HepG2 (cell line): ENCODE measurements around the gene NSMF. TPM values are rescaled to one million over a fixed set of nuclear protein-coding genes. Genes with fewer than 3 reads are reported as not detected.

Source experiments
- ARNTL ChIP-seq: sonication (generic); formaldehyde crosslinking; IDR thresholded peaks from 2 replicates; pipeline ENCODE4 v1.4.0; 2020; ENCODE audit warnings: mild to moderate bottlenecking, missing genetic modification reagents
- ETV5 ChIP-seq: IDR thresholded peaks from 2 replicates; pipeline ENCODE4 v1.6.1; 2018; ENCODE audit warnings: missing biosample characterization, missing genetic modification reagents, inconsistent platforms, borderline replicate concordance
- NFATC3 ChIP-seq: sonication (generic); formaldehyde crosslinking; IDR thresholded peaks from 2 replicates; pipeline ENCODE4 v1.5.1; 2020; ENCODE audit warnings: mild to moderate bottlenecking, missing genetic modification reagents
- ZFP82 ChIP-seq: sonication (generic); formaldehyde crosslinking; IDR thresholded peaks from 2 replicates; pipeline ENCODE4 v1.5.1; 2020; ENCODE audit warnings: mild to moderate bottlenecking, missing genetic modification reagents, borderline replicate concordance
- ZNF205 ChIP-seq: IDR thresholded peaks from 2 replicates; pipeline ENCODE4 v1.6.1; 2018; ENCODE audit warnings: missing biosample characterization, missing genetic modification reagents
- ZNF33A ChIP-seq: sonication (generic); formaldehyde crosslinking; IDR thresholded peaks from 2 replicates; pipeline ENCODE4 v1.5.1; 2020; ENCODE audit warnings: missing genetic modification reagents, mild to moderate bottlenecking, moderate library complexity, borderline replicate concordance
- ZNF605 ChIP-seq: sonication (generic); formaldehyde crosslinking; IDR thresholded peaks from 2 replicates; pipeline ENCODE4 v1.8.0; 2022; ENCODE audit warnings: mild to moderate bottlenecking, missing genetic modification reagents
- polyA plus RNA-seq, 8 experiments: library from polyadenylated mRNA; depleted of rRNA in 3 of 8; stranded (reverse) in 7 of 8; unstranded in 1 of 8; fragments of >200 nt; fragmentation: Illumina TruSeq in 4 of 8; extraction: Trizol in 4 of 8; gene quantifications; 2 replicates each; pipeline versions ENCODE4 v1.2.1 to v1.2.3, GENCODE V29; 2011 to 2016; ENCODE audit warnings: low read depth in 4 of 8, missing spikeins in 1 of 8, mixed read lengths in 1 of 8; ENCODE audit not compliant: insufficient read depth in 1 of 8
- total RNA-seq, 5 experiments: library from RNA; depleted of rRNA; stranded (reverse); fragments of >200 nt; fragmentation: Illumina TruSeq; extraction: Trizol; gene quantifications; 2 replicates each; pipeline ENCODE4 v1.2.3, GENCODE V29; 2016; ENCODE audit warnings: low read depth in 1 of 5
- TF ChIP-seq, protein P1 (sequence below): sonication (generic); formaldehyde crosslinking; IDR thresholded peaks from 2 replicates; pipeline ENCODE4 v1.4.0; 2020; ENCODE audit warnings: low read depth, mild to moderate bottlenecking, missing genetic modification reagents
- TF ChIP-seq, protein P2 (sequence below): sonication (generic); formaldehyde crosslinking; IDR thresholded peaks from 2 replicates; pipeline ENCODE4 v1.5.0; 2020; ENCODE audit warnings: missing genetic modification reagents, mild to moderate bottlenecking, borderline replicate concordance
- TF ChIP-seq, protein P3 (sequence below): IDR thresholded peaks from 2 replicates; pipeline ENCODE4 v1.6.1; 2016; ENCODE audit warnings: mild to moderate bottlenecking

Gene NSMF
- total and polyA plus RNA-seq, 2 of the 13 experiments (the other 11 are each of a cell fraction or from before 2014, with no cell fraction given): 44.3 to 183 TPM

DNA sequence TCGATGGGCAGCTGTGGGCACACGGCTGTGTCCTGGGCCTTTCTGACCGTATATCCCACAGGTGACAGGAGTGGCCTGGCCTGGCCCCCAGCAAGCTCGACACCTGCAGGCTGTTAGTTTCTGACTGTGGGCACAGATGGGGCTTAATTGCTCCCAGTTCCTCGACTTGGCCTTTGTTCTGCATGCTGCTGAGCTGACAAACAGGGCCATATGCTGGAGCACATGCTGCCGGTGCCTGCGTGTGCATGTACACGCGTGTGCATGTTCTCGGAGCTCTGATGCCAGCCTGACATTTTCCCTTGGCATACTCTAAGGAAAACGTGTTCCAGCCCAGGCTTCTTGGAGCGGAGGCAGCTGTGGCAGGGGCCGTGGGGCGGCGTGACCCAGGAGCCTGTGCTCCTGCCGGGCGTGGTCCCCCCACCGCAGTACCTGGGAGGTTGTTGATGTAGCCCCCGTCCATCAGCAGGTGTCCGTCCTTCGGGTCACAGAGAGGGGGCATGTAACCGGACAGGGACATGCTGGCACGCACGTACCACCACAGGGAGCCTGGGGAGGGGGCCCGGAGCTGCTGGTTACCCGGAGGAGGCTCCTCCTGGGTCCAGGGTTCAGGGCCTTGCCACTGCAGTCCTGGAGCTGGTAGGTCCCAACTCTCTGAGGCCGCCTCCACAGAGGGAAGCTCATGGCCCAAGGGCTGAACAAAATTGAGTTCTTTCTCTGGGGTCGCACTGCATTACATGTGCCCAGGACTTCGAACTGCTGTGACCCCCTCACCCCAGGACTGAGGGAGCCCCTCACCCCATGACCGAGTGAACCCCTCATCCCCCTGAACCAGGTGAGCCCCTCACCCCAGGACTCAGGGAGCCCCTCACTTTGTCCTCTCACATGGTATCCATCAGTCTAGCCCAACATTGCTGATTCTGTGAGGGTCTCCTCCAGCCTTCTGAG lies 4.1 kb upstream of the NSMF start (continued):
- TF ChIP-seq, protein P1, sequence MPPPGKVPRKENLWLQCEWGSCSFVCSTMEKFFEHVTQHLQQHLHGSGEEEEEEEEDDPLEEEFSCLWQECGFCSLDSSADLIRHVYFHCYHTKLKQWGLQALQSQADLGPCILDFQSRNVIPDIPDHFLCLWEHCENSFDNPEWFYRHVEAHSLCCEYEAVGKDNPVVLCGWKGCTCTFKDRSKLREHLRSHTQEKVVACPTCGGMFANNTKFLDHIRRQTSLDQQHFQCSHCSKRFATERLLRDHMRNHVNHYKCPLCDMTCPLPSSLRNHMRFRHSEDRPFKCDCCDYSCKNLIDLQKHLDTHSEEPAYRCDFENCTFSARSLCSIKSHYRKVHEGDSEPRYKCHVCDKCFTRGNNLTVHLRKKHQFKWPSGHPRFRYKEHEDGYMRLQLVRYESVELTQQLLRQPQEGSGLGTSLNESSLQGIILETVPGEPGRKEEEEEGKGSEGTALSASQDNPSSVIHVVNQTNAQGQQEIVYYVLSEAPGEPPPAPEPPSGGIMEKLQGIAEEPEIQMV: peak; percentile 84; the same call in 1 of the 2 replicates
- TF ChIP-seq ETV5 (peak; percentile 59; the same call in 1 of the 2 replicates), ZNF605 (CRISPR knock-in tag) (peak; percentile 90), ZNF33A (CRISPR knock-in tag) (0 out of 2 replicates have a peak, but pooled peaks have one; percentile 81), ZFP82 (CRISPR knock-in tag) (peak; percentile 96), NFATC3 (no peak), ZNF205 (peak; percentile 31; the same call in 1 of the 2 replicates), ARNTL (CRISPR knock-in tag) (peak; percentile 64; the same call in 1 of the 2 replicates)
- TF ChIP-seq, protein P2, sequence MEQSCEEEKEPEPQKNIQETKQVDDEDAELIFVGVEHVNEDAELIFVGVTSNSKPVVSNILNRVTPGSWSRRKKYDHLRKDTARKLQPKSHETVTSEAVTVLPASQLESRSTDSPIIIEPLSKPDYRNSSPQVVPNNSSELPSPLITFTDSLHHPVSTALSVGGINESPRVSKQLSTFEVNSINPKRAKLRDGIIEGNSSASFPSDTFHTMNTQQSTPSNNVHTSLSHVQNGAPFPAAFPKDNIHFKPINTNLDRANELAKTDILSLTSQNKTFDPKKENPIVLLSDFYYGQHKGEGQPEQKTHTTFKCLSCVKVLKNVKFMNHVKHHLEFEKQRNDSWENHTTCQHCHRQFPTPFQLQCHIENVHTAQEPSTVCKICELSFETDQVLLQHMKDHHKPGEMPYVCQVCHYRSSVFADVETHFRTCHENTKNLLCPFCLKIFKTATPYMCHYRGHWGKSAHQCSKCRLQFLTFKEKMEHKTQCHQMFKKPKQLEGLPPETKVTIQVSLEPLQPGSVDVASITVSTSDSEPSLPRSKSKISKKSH: peak; percentile 66
- TF ChIP-seq, protein P3, sequence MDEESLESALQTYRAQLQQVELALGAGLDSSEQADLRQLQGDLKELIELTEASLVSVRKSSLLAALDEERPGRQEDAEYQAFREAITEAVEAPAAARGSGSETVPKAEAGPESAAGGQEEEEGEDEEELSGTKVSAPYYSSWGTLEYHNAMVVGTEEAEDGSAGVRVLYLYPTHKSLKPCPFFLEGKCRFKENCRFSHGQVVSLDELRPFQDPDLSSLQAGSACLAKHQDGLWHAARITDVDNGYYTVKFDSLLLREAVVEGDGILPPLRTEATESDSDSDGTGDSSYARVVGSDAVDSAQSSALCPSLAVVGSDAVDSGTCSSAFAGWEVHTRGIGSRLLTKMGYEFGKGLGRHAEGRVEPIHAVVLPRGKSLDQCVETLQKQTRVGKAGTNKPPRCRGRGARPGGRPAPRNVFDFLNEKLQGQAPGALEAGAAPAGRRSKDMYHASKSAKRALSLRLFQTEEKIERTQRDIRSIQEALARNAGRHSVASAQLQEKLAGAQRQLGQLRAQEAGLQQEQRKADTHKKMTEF (CRISPR knock-in tag): peak; percentile 26; the same call in 1 of the 2 replicates
